GM10847 (cell line): ENCODE results near the gene LRRK1.

Source experiments
- POLR2A ChIP-seq: IDR thresholded peaks from 2 replicates; pipeline ENCODE4 v1.6.1; 2011; ENCODE audit not compliant: insufficient read length; ENCODE audit errors: extremely low read depth

The LRRK1 gene

GRCh38 chr15:100994597-100995446, 75.7 kb downstream of the LRRK1 start:
- TF ChIP-seq POLR2A = no peak

GRCh38 chr15:100995471-100996430, 76.6 kb downstream of the LRRK1 start:
- TF ChIP-seq POLR2A = no peak

- no peak for TF ChIP-seq POLR2A
Observed at GRCh38 chr15:100997442-100997841, 78.3 kb downstream of the LRRK1 start.

GRCh38 chr15:100998630-100999029, 79.5 kb downstream of the LRRK1 start:
- TF ChIP-seq POLR2A = no peak

GRCh38 chr15:100999369-100999768, 80.2 kb downstream of the LRRK1 start:
- TF ChIP-seq POLR2A = no peak

- no peak for TF ChIP-seq POLR2A
Observed at GRCh38 chr15:101000271-101000681, 81.1 kb downstream of the LRRK1 start.

GRCh38 chr15:101001056-101001455, 81.9 kb downstream of the LRRK1 start:
- TF ChIP-seq POLR2A = no peak

GRCh38 chr15:101001796-101002195, 82.6 kb downstream of the LRRK1 start:
- no peak for TF ChIP-seq POLR2A

GRCh38 chr15:101003081-101003480, 83.9 kb downstream of the LRRK1 start:
- no peak for TF ChIP-seq POLR2A

GRCh38 chr15:101003706-101004105, 84.5 kb downstream of the LRRK1 start:
- TF ChIP-seq POLR2A = no peak

GRCh38 chr15:101004500-101004899, 85.3 kb downstream of the LRRK1 start:
- TF ChIP-seq POLR2A = no peak

- TF ChIP-seq POLR2A = no peak
Observed at GRCh38 chr15:101004986-101005747, 86.0 kb downstream of the LRRK1 start.

GRCh38 chr15:101006931-101007691, 88.0 kb downstream of the LRRK1 start:
- no peak for TF ChIP-seq POLR2A
